PFSK-1 (cell line): ENCODE results near the gene PPP4R2.

ENCODE experiments used
- FOXP2 ChIP-seq: optimal IDR thresholded peaks from 2 replicates; pipeline ENCODE3; 2011; ENCODE audit warnings: borderline replicate concordance, control low read depth, inconsistent platforms; ENCODE audit not compliant: insufficient read depth; ENCODE audit errors: extremely low read length, extremely low read depth
- POLR2AphosphoS5 ChIP-seq: IDR thresholded peaks from 2 replicates; pipeline ENCODE4 v1.6.1; 2012; ENCODE audit warnings: low read depth, mild to moderate bottlenecking, control low read depth, low read length, moderate library complexity
- REST ChIP-seq, 2 experiments: IDR thresholded peaks; 2 replicates each; pipeline versions ENCODE4 v1.6.1 to v1.8.0; 2011 to 2012; ENCODE audit warnings: low read depth in 2 of 2, low read length in 2 of 2, control low read depth in 1 of 2, inconsistent platforms in 1 of 2, mild to moderate bottlenecking in 1 of 2, moderate library complexity in 1 of 2; ENCODE audit not compliant: insufficient read depth in 1 of 2
- SIN3A ChIP-seq: IDR thresholded peaks from 2 replicates; pipeline ENCODE4 v1.6.1; 2012; ENCODE audit warnings: mild to moderate bottlenecking, low read length, moderate library complexity, borderline replicate concordance; ENCODE audit not compliant: insufficient read depth
- TAF1 ChIP-seq: IDR thresholded peaks from 2 replicates; pipeline ENCODE4 v1.6.1; 2012; ENCODE audit warnings: low read length, control low read depth, borderline replicate concordance; ENCODE audit not compliant: insufficient read depth

The PPP4R2 gene

GRCh38 chr3:73114711-73115110 lies 118.1 kb downstream of the PPP4R2 start:
- TF ChIP-seq SIN3A (no peak), TAF1 (no peak), POLR2AphosphoS5 (no peak), FOXP2 (no peak), REST (IDR thresholded peaks at IDR 0.05; ENCODE audit: insufficient read depth in 1 of 2, low read depth in 2 of 2, low read length in 2 of 2) (no peak)

- TF ChIP-seq TAF1 (no peak), POLR2AphosphoS5 (no peak), FOXP2 (no peak), REST (IDR thresholded peaks at IDR 0.05; ENCODE audit: insufficient read depth in 1 of 2, low read depth in 2 of 2, low read length in 2 of 2) (no peak), SIN3A (no peak)
Measured at GRCh38 chr3:73115806-73116205, 119.2 kb downstream of the PPP4R2 start.
